Measurements from ENCODE around the gene NAV1.
"Not testable (repeated sequence)": the region's sequence is repeated elsewhere in the genome, so short reads cannot be mapped to it uniquely, and the experiment has no call there.

The NAV1 gene

GRCh38 chr1:201549522-201549921 lies 10.6 kb downstream of the NAV1 start:
- not testable (repeated sequence) for DNase-seq (ENCODE audit: low read depth in 2 of 2)

GRCh38 chr1:201551096-201551495 lies 12.2 kb downstream of the NAV1 start:
- no peak for DNase-seq (ENCODE audit: low read depth in 2 of 2)

GRCh38 chr1:201551877-201552731 lies 13.2 kb downstream of the NAV1 start:
- DNase-seq (ENCODE audit: low read depth in 2 of 2) = no peak

GRCh38 chr1:201552941-201553351 lies 14.0 kb downstream of the NAV1 start:
- no peak for DNase-seq (ENCODE audit: low read depth in 2 of 2)

GRCh38 chr1:201553496-201554189 lies 14.7 kb downstream of the NAV1 start:
- DNase-seq (ENCODE audit: low read depth in 2 of 2) = no peak

GRCh38 chr1:201554190-201554600 lies 15.3 kb downstream of the NAV1 start:
- DNase-seq (ENCODE audit: low read depth in 2 of 2) = no peak

- no peak for DNase-seq (ENCODE audit: low read depth in 2 of 2)
These were observed 16.1 kb downstream of the NAV1 start for GRCh38 chr1:201554789-201555592.

GRCh38 chr1:201555593-201555945 lies 16.6 kb downstream of the NAV1 start:
- DNase-seq (ENCODE audit: low read depth in 2 of 2) = no peak

GRCh38 chr1:201556841-201557571 lies 18.1 kb downstream of the NAV1 start:
- DNase-seq (ENCODE audit: low read depth in 2 of 2) = no peak

GRCh38 chr1:201557572-201557958 lies 18.6 kb downstream of the NAV1 start:
- DNase-seq (ENCODE audit: low read depth in 2 of 2) = no peak

- DNase-seq (ENCODE audit: low read depth in 2 of 2) = peak; percentile 24 to 29
These were observed 20.8 kb downstream of the NAV1 start for GRCh38 chr1:201559679-201560162.

- no peak for DNase-seq (ENCODE audit: low read depth in 2 of 2)
These were observed 21.6 kb downstream of the NAV1 start for GRCh38 chr1:201560328-201561194.

- DNase-seq (ENCODE audit: low read depth in 2 of 2) = no peak
These were observed 22.3 kb downstream of the NAV1 start for GRCh38 chr1:201561195-201561564.

- DNase-seq (ENCODE audit: low read depth in 2 of 2) = no peak
These were observed 22.7 kb downstream of the NAV1 start for GRCh38 chr1:201561601-201562000.

GRCh38 chr1:201562257-201562656 lies 23.3 kb downstream of the NAV1 start:
- DNase-seq (ENCODE audit: low read depth in 2 of 2) = no peak

- no peak for DNase-seq (ENCODE audit: low read depth in 2 of 2)
These were observed 23.9 kb downstream of the NAV1 start for GRCh38 chr1:201562659-201563405.

- no peak for DNase-seq (ENCODE audit: low read depth in 2 of 2)
These were observed 24.5 kb downstream of the NAV1 start for GRCh38 chr1:201563406-201563780.

GRCh38 chr1:201563941-201564340 lies 25.0 kb downstream of the NAV1 start:
- no peak for DNase-seq (ENCODE audit: low read depth in 2 of 2)

- no peak for DNase-seq (ENCODE audit: low read depth in 2 of 2)
These were observed 26.2 kb downstream of the NAV1 start for GRCh38 chr1:201565024-201565730.

All from activated CD8-positive, alpha-beta memory T cell treated with anti-CD3 and anti-CD28 coated beads for 4 hours (primary cell).